Astrocyte (in vitro differentiated cells and primary cell): ENCODE results near the gene CMBL. TPM values are rescaled to one million over a fixed set of nuclear protein-coding genes. Genes with fewer than 3 reads are reported as not detected.

Source experiments
- DNase-seq: peaks from one replicate; pipeline ENCODE4 v3.0.0-alpha.2; 2010; ENCODE audit warnings: low read depth
- FAIRE-seq: peaks from 2 replicates; lab custom pipeline; 2011; peaks lifted over from hg19 to GRCh38; lab: Jason Lieb, UNC
- H2AFZ ChIP-seq: 2 replicates; pipeline ENCODE4 v1.6.0; 2012; ENCODE audit warnings: low read depth, low read length, inconsistent platforms
- H3K27ac ChIP-seq: 2 replicates; pipeline ENCODE4 v1.5.1; 2011; ENCODE audit warnings: low read depth, low read length, inconsistent platforms
- H3K27me3 ChIP-seq: 2 replicates; pipeline ENCODE4 v1.6.0; 2011; ENCODE audit warnings: low read length, inconsistent platforms; ENCODE audit not compliant: insufficient read depth
- H3K36me3 ChIP-seq: 2 replicates; pipeline ENCODE4 v1.5.1; 2011; ENCODE audit warnings: low read length, inconsistent platforms; ENCODE audit not compliant: insufficient read depth
- H3K4me1 ChIP-seq: 2 replicates; pipeline ENCODE4 v1.5.1; 2011; ENCODE audit warnings: low read length, inconsistent platforms; ENCODE audit not compliant: insufficient read depth
- H3K4me2 ChIP-seq: 2 replicates; pipeline ENCODE4 v1.6.0; 2012; ENCODE audit warnings: low read length, inconsistent platforms
- H3K4me3 ChIP-seq: 2 replicates; pipeline ENCODE4 v1.5.1; 2011; ENCODE audit warnings: low read depth, mild to moderate bottlenecking, low read length, inconsistent platforms; ENCODE audit not compliant: insufficient read depth
- H3K79me2 ChIP-seq: 2 replicates; pipeline ENCODE4 v1.6.0; 2012; ENCODE audit warnings: mild to moderate bottlenecking, low read length, inconsistent platforms; ENCODE audit not compliant: insufficient read depth
- H3K9ac ChIP-seq: 2 replicates; pipeline ENCODE4 v1.6.0; 2012; ENCODE audit warnings: mild to moderate bottlenecking, low read length, inconsistent platforms
- H3K9me3 ChIP-seq: 2 replicates; pipeline ENCODE4 v1.5.1; 2012; ENCODE audit warnings: low read depth, mild to moderate bottlenecking, low read length, inconsistent platforms; ENCODE audit not compliant: insufficient read depth
- H4K20me1 ChIP-seq: 2 replicates; pipeline ENCODE4 v1.6.0; 2012; ENCODE audit warnings: low read length, inconsistent platforms; ENCODE audit not compliant: insufficient read depth
- H3K27ac Mint-ChIP-seq: one replicate; pipeline ENCODE4 v1.8.0; 2021; ENCODE audit warnings: mild to moderate bottlenecking, mixed read lengths; ENCODE audit not compliant: unreplicated experiment
- H3K27me3 Mint-ChIP-seq: one replicate; pipeline ENCODE4 v1.8.0; 2021; ENCODE audit warnings: low read depth, mixed read lengths; ENCODE audit not compliant: unreplicated experiment
- H3K36me3 Mint-ChIP-seq: one replicate; pipeline ENCODE4 v1.8.0; 2021; ENCODE audit warnings: low read depth, mixed read lengths; ENCODE audit not compliant: unreplicated experiment
- H3K4me1 Mint-ChIP-seq: one replicate; pipeline ENCODE4 v1.8.0; 2021; ENCODE audit warnings: low read depth, mixed read lengths; ENCODE audit not compliant: unreplicated experiment
- H3K4me3 Mint-ChIP-seq: one replicate; pipeline ENCODE4 v1.8.0; 2021; ENCODE audit warnings: mild to moderate bottlenecking, moderate library complexity, mixed read lengths; ENCODE audit not compliant: unreplicated experiment
- H3K9me3 Mint-ChIP-seq: one replicate; pipeline ENCODE4 v1.8.0; 2021; ENCODE audit warnings: mild to moderate bottlenecking, mixed read lengths; ENCODE audit not compliant: unreplicated experiment
- EZH2 ChIP-seq: IDR thresholded peaks from 2 replicates; pipeline ENCODE4 v1.6.1; 2012; ENCODE audit warnings: mild to moderate bottlenecking, low read length, inconsistent platforms; ENCODE audit not compliant: insufficient read depth
- total RNA-seq: library from RNA; stranded (reverse); gene quantifications from 2 replicates; pipeline ENCODE4 v1.2.1, GENCODE V29; 2021
- TF ChIP-seq, protein P1 (sequence below): IDR thresholded peaks from 2 replicates; pipeline ENCODE4 v1.5.1; 2011; ENCODE audit warnings: low read depth, mild to moderate bottlenecking, inconsistent platforms, low read length, moderate library complexity; ENCODE audit not compliant: insufficient read depth

The CMBL gene
- total RNA-seq, 1 donor from 2014 or later, result 39.7 TPM

DNA sequence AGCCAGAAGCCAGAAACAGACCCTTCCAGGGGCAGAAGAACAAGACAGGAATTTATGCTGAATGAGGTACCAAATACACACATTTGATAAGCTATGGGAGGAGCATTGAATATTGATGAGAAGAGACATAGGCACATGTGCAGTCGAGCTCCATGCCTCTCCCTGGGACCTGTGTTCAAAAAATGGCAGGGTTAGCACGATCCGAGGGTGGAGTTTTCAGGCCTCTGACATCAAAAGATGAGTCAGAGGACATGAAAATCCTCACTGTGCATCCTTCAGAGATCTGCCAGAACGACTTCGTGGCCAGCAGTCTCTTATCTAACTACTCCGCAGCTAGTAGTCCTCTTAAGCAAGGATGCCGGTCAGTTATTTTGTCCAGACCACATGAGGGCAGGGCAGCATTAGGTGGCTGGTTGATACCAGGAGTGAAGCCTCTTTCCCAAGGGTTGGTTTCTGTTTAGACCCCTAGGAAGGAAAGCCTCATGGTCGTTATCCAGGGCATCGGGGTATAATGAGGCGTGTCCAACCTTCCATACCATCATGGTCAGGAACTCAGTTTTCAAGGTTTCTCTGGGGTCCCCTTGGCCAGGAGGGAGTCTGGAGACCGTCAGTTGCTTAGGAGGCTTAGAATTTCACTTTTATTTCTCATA lies 11.6 kb upstream of the CMBL start:
- H3K4me1 ChIP-seq, result no peaks in the 10 kb centered on the region
- no peaks in the 10 kb centered on the region for H3K36me3 Mint-ChIP-seq
- H4K20me1 ChIP-seq, result no peaks in the 10 kb centered on the region
- no peak overlapping the region for H2AFZ ChIP-seq
- no peak overlapping the region for H3K4me3 Mint-ChIP-seq
- H3K4me3 ChIP-seq, result no peak overlapping the region
- no peak overlapping the region for H3K4me2 ChIP-seq
- H3K9me3 ChIP-seq, result no peaks in the 10 kb centered on the region
- H3K4me1 Mint-ChIP-seq, result no peaks in the 10 kb centered on the region
- no peaks in the 10 kb centered on the region for H3K27me3 ChIP-seq
- peaks cover 3% of the 10 kb centered on the region for H3K27me3 Mint-ChIP-seq
- FAIRE-seq, result no peak
- DNase-seq, result no peak
- H3K9me3 Mint-ChIP-seq, result peaks cover 2% of the 10 kb centered on the region
- H3K36me3 ChIP-seq, result no peaks in the 10 kb centered on the region
- no peak overlapping the region for H3K27ac ChIP-seq
- H3K27ac Mint-ChIP-seq, result no peak overlapping the region
- H3K9ac ChIP-seq, result no peak overlapping the region
- no peaks in the 10 kb centered on the region for H3K79me2 ChIP-seq
- TF ChIP-seq, protein P1, sequence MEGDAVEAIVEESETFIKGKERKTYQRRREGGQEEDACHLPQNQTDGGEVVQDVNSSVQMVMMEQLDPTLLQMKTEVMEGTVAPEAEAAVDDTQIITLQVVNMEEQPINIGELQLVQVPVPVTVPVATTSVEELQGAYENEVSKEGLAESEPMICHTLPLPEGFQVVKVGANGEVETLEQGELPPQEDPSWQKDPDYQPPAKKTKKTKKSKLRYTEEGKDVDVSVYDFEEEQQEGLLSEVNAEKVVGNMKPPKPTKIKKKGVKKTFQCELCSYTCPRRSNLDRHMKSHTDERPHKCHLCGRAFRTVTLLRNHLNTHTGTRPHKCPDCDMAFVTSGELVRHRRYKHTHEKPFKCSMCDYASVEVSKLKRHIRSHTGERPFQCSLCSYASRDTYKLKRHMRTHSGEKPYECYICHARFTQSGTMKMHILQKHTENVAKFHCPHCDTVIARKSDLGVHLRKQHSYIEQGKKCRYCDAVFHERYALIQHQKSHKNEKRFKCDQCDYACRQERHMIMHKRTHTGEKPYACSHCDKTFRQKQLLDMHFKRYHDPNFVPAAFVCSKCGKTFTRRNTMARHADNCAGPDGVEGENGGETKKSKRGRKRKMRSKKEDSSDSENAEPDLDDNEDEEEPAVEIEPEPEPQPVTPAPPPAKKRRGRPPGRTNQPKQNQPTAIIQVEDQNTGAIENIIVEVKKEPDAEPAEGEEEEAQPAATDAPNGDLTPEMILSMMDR, result no peak
- TF ChIP-seq EZH2, result no peak

DNA sequence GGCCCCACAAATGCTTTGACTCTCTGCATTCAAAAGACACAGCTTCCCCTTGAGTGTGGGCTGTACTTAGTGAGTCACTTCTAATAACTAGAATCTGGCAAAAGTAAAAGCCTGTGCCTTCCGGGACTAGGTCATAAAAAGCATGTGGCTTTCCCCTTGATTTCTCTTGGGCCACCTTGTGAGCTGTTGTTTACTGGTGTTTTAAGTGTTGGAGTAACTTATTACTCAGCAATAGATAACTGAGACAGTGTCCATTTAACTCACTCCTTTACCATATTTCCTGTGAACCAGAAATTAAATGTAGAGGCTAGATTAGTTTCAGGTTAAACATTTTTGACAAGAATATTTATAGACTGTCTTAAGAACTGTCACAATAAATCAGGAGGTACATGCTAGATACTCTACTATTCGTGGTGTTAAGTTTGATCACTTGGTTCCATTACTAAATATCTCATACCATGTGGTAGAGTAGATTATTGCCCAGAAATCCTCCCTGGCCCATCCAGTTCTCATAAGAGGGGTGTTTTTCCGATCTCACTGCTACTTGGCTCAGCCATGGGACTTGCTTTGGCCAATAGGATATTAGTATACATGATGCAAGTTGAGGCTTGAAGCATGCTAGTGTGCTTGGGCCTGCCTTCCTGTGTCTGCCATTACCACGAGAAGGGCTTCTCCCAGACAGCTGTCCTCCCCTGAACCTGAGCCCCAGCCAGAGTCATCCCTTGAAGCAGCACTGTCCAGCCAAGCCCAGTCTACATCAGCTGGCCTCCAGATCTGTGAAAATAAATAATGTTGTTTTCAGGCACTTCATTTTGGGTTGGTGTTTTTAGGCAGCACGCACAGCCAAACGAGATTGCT lies 10.4 kb upstream of the CMBL start:
- Mint-ChIP-seq H3K4me3 (no peak overlapping the region), H3K4me1 (no peaks in the 10 kb centered on the region), H3K36me3 (no peaks in the 10 kb centered on the region), H3K27ac (no peak overlapping the region), H3K27me3 (peaks cover 7% of the 10 kb centered on the region), H3K9me3 (peaks cover 4% of the 10 kb centered on the region)
- no peaks in the 10 kb centered on the region for H3K4me1 ChIP-seq
- FAIRE-seq, result no peak
- H3K79me2 ChIP-seq, result no peaks in the 10 kb centered on the region
- H3K27me3 ChIP-seq, result no peaks in the 10 kb centered on the region
- DNase-seq, result no peak
- H3K9me3 ChIP-seq, result no peaks in the 10 kb centered on the region
- no peak overlapping the region for H3K9ac ChIP-seq
- H3K4me3 ChIP-seq, result no peak overlapping the region
- H4K20me1 ChIP-seq, result no peaks in the 10 kb centered on the region
- no peak overlapping the region for H2AFZ ChIP-seq
- H3K27ac ChIP-seq, result no peak overlapping the region
- TF ChIP-seq EZH2, result no peak
- TF ChIP-seq, protein P1, result no peak
- H3K36me3 ChIP-seq, result no peaks in the 10 kb centered on the region
- no peak overlapping the region for H3K4me2 ChIP-seq
